DOHH2 (cell line): ENCODE results near the gene ZNF674.

ENCODE experiments used
- H3F3A ChIP-seq: fragments of 200-600 bp; sonication (generic), shearing (Covaris generic); 2 replicates; pipeline ENCODE4 v1.6.0; 2016; ENCODE audit warnings: antibody characterized with exemption, mild to moderate bottlenecking; ENCODE audit not compliant: control insufficient read depth, insufficient read depth
- H3K27ac ChIP-seq: fragments of 200-600 bp; sonication (generic); 2 replicates; pipeline ENCODE4 v1.5.1; 2014; ENCODE audit warnings: low read depth, mild to moderate bottlenecking, low read length, moderate library complexity
- H3K27me3 ChIP-seq: fragments of 200-600 bp; sonication (generic); 2 replicates; pipeline ENCODE4 v1.6.1; 2014; ENCODE audit warnings: mild to moderate bottlenecking, low read length, mixed read lengths; ENCODE audit not compliant: control insufficient read depth
- H3K36me3 ChIP-seq: fragments of 200-600 bp; sonication (generic); 2 replicates; pipeline ENCODE4 v1.6.1; 2014; ENCODE audit warnings: mild to moderate bottlenecking, low read length, moderate library complexity, mixed read lengths; ENCODE audit not compliant: control insufficient read depth
- H3K4me1 ChIP-seq: fragments of 200-600 bp; sonication (generic); 2 replicates; pipeline ENCODE4 v1.6.1; 2014; ENCODE audit warnings: mild to moderate bottlenecking, low read length, mixed read lengths; ENCODE audit not compliant: control insufficient read depth
- H3K4me2 ChIP-seq: fragments of 200-600 bp; sonication (generic); 2 replicates; pipeline ENCODE4 v1.6.0; 2014; ENCODE audit warnings: mild to moderate bottlenecking, low read length, moderate library complexity
- H3K4me3 ChIP-seq: fragments of 200-600 bp; sonication (generic); 2 replicates; pipeline ENCODE4 v1.5.1; 2014; ENCODE audit warnings: mild to moderate bottlenecking, low read length, mixed read lengths
- H3K79me2 ChIP-seq: fragments of 200-600 bp; sonication (generic); 2 replicates; pipeline ENCODE4 v1.6.1; 2014; ENCODE audit warnings: mild to moderate bottlenecking, low read length, mixed read lengths; ENCODE audit not compliant: control insufficient read depth
- H3K9me2 ChIP-seq: fragments of 200-600 bp; sonication (generic); replicated peaks from 2 replicates; pipeline ENCODE4 v1.6.1; 2014; ENCODE audit warnings: mild to moderate bottlenecking, low read length, mixed read lengths; ENCODE audit not compliant: control insufficient read depth
- H3K9me3 ChIP-seq: fragments of 200-600 bp; sonication (generic); 2 replicates; pipeline ENCODE4 v1.6.1; 2014; ENCODE audit warnings: antibody characterized with exemption, low read length, mixed read lengths; ENCODE audit not compliant: control insufficient read depth, insufficient read depth
- H4K20me1 ChIP-seq: fragments of 200-600 bp; sonication (generic); 2 replicates; pipeline ENCODE4 v1.6.0; 2014; ENCODE audit warnings: low read depth, mild to moderate bottlenecking, antibody characterized with exemption, low read length, moderate library complexity; ENCODE audit not compliant: control insufficient read depth, insufficient read depth
- EZH2phosphoT487 ChIP-seq: fragments of 200-600 bp; sonication (generic); IDR thresholded peaks from 2 replicates; pipeline ENCODE4 v1.6.1; 2017; ENCODE audit warnings: borderline replicate concordance, mild to moderate bottlenecking, antibody characterized with exemption, low read length, moderate library complexity, mixed read lengths
- TF ChIP-seq, protein P1 (sequence below): fragments of 200-600 bp; sonication (generic); IDR thresholded peaks from one replicate; pipeline ENCODE4 v1.5.1; 2014; ENCODE audit warnings: antibody characterized with exemption, mild to moderate bottlenecking, low read depth, low read length; ENCODE audit not compliant: poor library complexity, severe bottlenecking

Gene ZNF674

GRCh38 chrX:46553935-46554334, 8.7 kb upstream of the ZNF674 start:
- Histone ChIP-seq H3K4me2 (no peak overlapping the region), H3K4me1 (peaks cover 8% of the 10 kb centered on the region; the same call in 1 of the 2 replicates), H3K9me2 (no peaks in the 10 kb centered on the region), H3K4me3 (no peak overlapping the region), H3K79me2 (no peaks in the 10 kb centered on the region), H3K27me3 (no peaks in the 10 kb centered on the region), H3K36me3 (no peaks in the 10 kb centered on the region), H3F3A (no peaks in the 10 kb centered on the region), H3K27ac (no peak overlapping the region), H4K20me1 (no peaks in the 10 kb centered on the region), H3K9me3 (no peaks in the 10 kb centered on the region)
- TF ChIP-seq EZH2phosphoT487: no peak
- TF ChIP-seq, protein P1, sequence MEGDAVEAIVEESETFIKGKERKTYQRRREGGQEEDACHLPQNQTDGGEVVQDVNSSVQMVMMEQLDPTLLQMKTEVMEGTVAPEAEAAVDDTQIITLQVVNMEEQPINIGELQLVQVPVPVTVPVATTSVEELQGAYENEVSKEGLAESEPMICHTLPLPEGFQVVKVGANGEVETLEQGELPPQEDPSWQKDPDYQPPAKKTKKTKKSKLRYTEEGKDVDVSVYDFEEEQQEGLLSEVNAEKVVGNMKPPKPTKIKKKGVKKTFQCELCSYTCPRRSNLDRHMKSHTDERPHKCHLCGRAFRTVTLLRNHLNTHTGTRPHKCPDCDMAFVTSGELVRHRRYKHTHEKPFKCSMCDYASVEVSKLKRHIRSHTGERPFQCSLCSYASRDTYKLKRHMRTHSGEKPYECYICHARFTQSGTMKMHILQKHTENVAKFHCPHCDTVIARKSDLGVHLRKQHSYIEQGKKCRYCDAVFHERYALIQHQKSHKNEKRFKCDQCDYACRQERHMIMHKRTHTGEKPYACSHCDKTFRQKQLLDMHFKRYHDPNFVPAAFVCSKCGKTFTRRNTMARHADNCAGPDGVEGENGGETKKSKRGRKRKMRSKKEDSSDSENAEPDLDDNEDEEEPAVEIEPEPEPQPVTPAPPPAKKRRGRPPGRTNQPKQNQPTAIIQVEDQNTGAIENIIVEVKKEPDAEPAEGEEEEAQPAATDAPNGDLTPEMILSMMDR: no peak

DNA sequence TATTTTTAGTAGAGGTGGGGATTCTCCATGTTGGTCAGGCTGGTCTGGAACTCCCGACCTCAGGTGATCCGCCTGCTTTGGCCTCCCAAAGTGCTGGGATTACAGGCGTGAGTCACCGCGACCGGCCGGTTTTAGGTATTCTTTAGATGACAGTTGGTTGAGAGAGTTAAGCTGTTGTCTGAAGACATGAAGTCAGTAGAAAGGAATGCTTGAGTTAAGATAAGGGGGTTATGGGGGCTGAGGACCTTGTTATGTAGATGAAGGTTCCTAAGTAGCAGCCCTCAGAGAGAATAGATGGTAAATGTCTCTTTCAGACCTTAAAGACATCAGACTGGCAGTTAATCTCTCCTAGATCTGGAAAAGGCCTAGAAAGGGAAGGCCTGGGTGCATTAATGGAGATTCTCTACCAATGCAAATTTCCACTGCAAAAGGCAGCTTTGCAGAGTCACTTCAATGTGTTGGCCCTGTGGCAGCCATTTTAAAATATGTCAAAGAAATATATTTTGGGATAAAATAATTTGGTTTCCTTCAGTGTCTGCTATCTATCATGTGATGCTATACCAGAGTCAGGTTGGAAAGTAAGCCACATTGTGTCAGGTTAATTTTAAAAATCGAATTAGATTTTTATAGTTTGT, 6.4 kb upstream of the ZNF674 start:
- Histone ChIP-seq H3K9me3 (no peaks in the 10 kb centered on the region), H3K9me2 (no peaks in the 10 kb centered on the region), H3K27me3 (no peaks in the 10 kb centered on the region), H3K36me3 (peaks cover 11% of the 10 kb centered on the region; the same call in 1 of the 2 replicates), H3K79me2 (peaks cover 11% of the 10 kb centered on the region), H4K20me1 (no peaks in the 10 kb centered on the region), H3F3A (no peaks in the 10 kb centered on the region), H3K4me2 (no peak overlapping the region), H3K4me3 (no peak overlapping the region), H3K27ac (no peak overlapping the region), H3K4me1 (peaks cover 13% of the 10 kb centered on the region)
- TF ChIP-seq EZH2phosphoT487: no peak
- TF ChIP-seq, protein P1: no peak

- no peak for TF ChIP-seq EZH2phosphoT487
- TF ChIP-seq, protein P1: no peak
- Histone ChIP-seq H3K27me3 (no peaks in the 10 kb centered on the region), H3K79me2 (peaks cover 24% of the 10 kb centered on the region), H3K4me2 (no peak overlapping the region), H3K9me2 (no peaks in the 10 kb centered on the region), H3K36me3 (peaks cover 16% of the 10 kb centered on the region; the same call in 1 of the 2 replicates), H3K4me3 (no peak overlapping the region), H4K20me1 (no peaks in the 10 kb centered on the region), H3K4me1 (peaks cover 18% of the 10 kb centered on the region), H3K27ac (no peak overlapping the region), H3F3A (no peaks in the 10 kb centered on the region), H3K9me3 (no peaks in the 10 kb centered on the region)
Observed at GRCh38 chrX:46549914-46550313, 4.7 kb upstream of the ZNF674 start.
